GM21786 (cell line): ENCODE results near the gene ESPNL.
"Not testable (repeated sequence)": the region's sequence is repeated elsewhere in the genome, so short reads cannot be mapped to it uniquely, and the experiment has no call there.

Experiments
- ATAC-seq: cut with Tn5 transposase; IDR thresholded peaks from one replicate; pipeline ENCODE4 v1.9.1; 2021; ENCODE audit not compliant: unreplicated experiment

ESPNL gene

GRCh38 chr2:238114851-238115660, 14.9 kb downstream of the ESPNL start:
- ATAC-seq, result no peak

GRCh38 chr2:238115709-238116108, 15.6 kb downstream of the ESPNL start:
- ATAC-seq, result not testable (repeated sequence)

- ATAC-seq, result no peak
These were observed 16.4 kb downstream of the ESPNL start for GRCh38 chr2:238116298-238117198.

DNA sequence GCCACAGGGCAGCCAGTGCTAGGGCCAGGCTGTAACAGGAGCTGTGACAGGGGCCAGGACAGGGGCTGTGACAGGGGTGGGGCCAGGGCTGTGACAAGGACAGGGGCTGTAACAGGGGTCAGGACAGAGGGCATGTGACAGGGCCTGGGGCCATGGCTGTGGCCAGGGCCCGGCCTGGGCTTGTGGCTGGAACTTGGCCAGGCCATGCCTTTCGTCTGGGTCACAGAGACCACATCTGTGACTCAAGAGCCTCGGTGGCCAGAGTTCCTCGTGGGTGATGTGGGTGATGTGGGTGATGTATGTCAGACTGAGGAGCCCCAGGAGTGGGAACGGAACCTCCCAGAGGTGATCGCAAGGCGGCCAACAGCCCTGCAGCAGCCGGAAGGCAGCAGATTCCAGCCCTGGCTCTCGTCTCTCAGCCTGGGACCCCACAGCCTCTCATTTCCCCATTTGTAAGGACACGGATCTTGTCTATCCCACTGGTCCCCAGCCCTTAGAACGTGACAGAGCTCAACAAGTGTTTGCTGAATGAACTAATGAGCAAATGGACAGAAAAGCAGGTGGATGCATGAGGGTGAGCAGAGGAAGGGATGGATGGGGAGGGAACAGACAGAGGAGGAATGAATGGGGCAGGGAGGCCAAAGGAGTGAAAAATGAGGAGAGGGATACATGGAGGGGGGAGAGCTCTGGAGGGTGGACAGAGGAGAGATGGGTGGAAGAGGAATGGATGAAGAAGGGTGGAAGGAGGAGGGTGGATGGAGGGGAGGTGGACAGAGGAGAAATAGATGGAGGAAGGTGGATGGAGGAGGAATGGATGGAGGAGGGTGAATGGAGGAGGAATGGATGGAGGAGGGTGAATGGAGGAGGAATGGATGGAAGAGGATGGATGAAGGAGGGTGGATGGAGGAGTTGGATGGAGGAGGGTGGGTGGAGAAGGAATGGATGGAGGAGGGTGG, 17.3 kb downstream of the ESPNL start:
- ATAC-seq, result no peak

GRCh38 chr2:238119756-238120462, 19.8 kb downstream of the ESPNL start:
- no peak for ATAC-seq

- no peak for ATAC-seq
These were observed 20.5 kb downstream of the ESPNL start for GRCh38 chr2:238120463-238121298.

DNA sequence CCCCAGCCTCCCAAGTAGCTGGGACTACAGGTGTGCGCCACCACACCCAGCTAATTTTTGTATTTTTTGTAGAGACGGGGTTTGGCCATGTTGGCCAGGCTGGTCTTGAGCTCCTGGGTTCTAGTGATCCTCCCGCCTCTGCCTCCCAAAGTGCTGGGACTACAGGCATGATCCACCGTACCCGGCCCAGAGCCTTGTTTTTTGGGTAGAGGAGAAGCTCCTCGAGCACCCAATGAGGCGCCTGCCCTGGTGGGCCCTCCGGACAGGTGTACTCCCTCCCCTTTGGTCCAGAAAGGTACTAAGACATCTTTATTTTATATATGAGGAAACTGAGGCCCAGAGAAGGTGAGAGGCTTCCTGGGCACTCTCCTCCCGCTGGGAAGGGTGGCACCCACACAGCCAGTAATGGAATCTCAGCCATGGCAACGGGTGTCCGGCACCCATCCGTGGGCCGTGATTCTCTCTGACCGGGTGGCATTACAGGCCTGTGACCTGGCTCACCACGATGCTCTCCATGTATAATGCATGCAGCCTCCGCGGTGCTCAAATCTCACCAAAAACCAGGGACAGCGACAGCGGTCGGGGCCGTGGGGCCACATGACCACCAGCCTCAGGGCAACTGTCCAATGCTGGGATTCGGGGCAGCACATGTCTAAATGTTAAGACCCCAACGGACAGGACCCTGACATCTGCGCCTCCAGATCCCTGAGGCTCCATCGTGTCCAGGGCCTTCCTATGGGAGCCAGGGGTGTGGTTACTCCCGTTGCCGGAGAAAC, 21.6 kb downstream of the ESPNL start:
- ATAC-seq, result no peak

DNA sequence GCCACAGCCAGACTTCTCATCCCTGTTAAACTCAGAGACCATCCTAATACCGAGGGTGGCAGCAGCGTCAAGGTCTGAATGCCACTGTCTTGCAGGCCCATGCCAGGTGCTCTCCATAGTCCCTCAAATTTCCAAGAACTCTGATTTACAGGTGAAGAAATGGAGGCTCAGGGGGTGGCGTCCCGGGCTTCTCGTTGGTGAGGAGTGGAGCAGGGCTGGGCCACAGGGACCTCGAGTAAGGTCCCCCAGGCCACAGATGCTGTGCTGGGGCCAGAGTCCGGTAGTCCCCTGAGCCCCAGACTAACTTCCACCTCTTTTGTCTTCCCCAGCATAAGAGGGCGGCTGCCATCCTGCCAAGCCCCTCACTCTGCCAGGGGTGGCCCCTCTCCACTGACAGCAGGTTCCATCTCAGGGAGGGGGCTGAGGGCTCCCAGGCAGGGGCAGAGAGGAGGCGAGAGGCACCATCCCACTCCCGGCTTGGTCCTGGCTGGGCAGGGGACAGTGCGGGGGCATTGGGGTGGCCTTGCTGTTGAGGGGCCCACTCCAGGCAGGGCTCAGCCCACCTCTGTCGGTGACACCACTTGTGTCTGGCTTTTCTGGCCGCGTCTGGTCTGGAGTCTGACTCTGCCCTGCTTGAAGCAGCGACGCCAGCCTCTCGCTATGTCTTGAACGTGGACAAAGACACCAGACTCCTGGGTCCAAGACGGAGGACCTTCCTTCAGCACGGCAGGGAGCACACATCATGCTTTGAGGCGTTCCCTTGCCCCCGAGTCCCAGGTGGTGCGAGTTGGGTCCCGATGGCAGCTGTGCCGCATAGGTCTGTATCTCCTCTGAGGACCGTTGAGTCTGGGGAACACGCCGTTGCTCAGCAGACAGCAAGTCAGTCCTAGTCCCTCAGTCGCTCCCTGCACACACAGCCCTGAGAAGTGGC, 22.4 kb downstream of the ESPNL start:
- ATAC-seq, result no peak

DNA sequence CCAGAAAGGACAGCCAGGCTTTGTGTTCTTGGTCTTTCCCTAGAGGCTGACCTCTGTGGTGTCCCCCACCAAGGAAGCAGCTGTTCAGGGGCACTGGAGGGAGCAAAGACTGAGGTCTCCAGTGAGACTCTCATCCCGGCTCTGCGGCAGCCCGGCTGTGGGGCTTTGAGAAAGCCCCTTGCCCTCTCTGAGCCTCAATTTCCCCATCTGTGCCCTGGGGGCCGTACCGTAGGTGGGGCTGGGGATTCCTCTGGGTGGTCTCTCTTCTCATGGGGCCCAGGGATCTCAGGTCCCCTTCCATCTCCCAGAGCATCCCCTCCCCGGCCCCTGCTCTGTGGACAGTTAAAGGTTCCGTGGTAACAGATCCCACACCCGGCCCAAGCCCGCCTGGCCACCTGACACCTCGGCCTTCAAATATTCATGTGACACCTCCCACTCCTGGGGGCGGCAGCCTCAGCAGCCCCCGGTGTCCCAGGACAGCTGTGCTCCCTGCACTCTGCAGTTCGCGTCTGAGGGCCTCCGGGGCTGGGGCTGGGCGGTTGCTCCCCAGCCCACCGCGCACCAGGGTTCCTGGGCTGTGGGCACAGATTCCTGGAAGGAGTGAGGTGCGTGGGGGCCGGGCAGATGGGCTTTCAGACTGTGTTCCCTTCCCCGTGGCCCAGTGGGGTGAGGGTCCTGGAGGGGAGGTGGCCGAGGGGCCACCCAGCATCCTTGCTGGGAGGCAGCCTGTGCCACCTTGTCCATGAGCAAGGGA, 23.3 kb downstream of the ESPNL start:
- ATAC-seq, result no peak

DNA sequence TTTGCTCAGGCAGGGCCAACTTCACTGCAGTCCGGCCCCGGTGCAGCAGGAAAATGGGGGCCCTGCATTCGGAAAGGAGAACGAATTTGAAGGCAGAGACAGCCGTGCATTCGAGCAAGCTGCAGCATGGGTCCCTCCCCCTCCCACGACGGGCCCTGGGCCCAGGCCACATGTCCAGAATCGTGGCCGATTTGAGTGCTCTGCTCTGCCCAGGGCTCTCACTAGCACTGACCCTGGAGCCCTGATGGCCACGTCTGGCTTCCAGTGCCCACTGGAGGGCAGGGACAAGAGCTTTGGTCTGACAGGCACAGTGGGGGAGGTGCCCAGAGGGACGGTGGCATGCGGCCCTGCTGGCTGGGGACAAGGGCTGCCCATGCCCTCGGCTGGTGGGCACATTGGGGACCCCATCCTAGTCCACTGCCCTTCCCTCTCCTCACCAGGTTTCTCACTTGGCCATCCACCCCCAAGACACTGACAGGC, 23.9 kb downstream of the ESPNL start:
- ATAC-seq, result no peak

DNA sequence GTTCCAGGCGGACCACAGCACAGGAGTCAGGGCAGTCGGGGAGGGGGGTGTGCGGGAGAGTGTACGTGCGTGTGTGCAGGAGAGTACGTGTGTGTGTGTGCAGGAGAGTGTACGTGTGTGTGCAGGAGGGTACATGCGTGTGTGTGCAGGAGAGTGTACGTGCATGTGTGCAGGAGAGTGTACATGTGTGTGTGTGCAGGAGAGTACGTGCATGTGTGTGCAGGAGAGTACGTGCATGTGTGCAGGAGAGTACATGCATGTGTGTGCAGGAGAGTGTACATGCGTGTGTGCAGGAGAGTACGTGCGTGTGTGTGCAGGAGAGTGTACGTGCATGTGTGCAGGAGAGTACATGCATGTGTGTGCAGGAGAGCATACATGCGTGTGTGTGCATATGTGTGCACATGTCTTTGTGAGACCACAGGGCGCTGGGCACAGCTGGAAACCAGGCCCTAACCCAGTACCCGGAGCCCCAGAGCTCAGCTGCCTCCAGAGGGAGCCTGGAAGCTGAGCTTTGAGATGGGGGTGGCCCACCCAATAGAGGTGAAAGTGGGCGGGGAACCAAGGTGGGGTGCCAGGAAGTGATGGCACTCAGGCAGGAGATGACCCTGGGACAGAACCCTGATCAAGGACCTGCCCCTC, 24.5 kb downstream of the ESPNL start:
- no peak for ATAC-seq

GRCh38 chr2:238125127-238125885, 25.2 kb downstream of the ESPNL start:
- no peak for ATAC-seq

DNA sequence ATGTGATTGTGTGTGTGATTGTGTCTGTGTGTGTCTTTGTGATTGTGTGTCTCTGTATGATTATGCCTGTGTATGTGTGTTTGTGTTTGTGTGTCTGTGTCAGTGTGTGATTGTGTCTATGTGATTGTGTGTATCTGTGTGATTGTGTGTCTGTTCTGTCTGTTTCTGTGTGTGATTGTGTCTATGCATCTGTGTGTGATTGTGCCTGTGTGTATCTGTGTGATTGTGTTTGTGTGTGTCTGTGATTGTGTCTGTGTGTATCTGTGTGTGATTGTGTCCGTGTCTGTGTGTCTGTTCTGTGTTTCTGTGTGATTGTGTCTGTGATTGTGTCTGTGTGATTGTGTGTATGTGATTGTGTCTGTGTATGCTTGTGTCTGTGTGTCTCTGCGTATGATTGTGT, 26.2 kb downstream of the ESPNL start:
- no peak for ATAC-seq

GRCh38 chr2:238126775-238127164, 26.6 kb downstream of the ESPNL start:
- ATAC-seq, result no peak
